SHP77 treated with DMSO at 0.1 percent for 48 hours (cell line): ENCODE measurements around the gene SMPD3.

Experiments
- DNase-seq: peaks from one replicate; lab custom pipeline; 2025; lab: John Stamatoyannopoulos, UW

SMPD3 gene

DNA sequence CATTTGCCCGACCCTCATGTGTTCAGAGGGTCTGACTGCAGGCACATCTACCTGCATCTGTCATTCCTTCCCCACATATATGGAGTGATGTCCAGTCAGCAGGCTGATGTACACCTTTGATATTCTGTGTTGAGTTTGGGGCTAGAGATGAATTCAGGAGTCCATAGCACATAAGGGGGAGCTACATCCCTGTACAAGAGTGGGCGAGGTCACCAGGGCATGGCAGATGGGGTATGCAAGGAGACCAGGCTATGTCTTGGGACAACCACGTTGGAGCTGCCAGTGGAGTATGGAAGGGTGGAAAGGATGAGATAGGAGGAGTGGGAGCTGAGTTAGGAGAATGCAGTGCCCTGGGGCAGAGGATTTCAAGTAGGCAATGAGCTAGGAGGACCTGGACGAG is 15.0 kb downstream of the SMPD3 start:
- no peak for DNase-seq

GRCh38 chr16:68432701-68433100 is 15.6 kb downstream of the SMPD3 start:
- DNase-seq: no peak

- no peak for DNase-seq
These were observed 19.0 kb downstream of the SMPD3 start for GRCh38 chr16:68429076-68429854.

- no peak for DNase-seq
These were observed 20.5 kb downstream of the SMPD3 start for GRCh38 chr16:68427649-68428303.

DNA sequence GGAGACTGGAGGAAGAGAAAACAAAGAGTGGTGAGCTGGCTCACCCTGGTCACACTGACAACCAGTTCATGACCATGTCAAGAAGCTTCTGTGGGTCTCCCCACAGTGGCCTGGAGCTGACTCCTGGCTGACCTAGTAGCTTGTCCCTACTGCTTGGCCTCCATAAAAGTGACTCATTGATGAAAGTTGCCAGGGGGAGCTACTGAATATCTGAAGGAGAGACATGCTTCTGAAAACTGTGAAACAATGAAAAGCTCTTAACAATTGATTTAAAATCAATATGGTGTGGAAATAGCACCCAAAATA is 22.0 kb downstream of the SMPD3 start:
- no peak for DNase-seq

DNA sequence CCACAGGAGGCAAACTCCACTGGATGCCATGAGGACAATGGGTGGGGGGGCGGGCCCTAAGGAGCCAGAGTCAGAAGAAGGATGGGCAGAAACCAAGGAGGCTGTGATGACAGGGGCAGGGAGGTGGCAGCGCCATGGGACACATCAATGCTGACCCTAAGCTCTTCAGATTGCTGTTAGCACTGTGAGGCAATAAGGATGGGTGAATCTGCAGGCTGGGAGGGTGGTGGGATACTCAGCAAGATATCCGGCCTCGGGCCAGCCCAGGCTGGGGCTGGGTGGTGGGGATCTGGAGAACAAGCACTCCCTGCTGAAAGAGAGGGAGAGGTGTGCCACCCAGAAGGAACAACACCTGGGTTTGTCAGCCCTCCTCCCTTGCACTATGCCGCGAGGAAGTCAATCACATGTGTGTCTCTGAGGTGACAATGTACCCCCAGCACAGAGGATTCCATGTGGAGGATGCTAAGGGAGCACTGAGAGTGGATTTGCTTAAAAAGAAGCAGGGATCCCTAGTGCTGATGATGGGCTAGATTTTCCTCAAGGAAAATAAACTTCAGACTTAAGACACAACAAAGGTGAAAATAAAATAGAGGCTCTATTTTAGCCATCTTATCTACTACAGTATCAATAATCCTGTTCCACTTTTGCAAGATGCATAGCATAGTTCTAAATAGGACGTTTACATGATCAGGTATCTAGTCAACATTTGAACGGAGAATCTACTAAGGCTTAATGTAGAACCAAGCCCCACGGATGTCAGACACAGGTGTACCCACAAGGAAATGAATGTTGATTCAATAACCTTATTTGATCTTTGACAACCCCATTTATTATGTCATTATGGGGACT is 22.6 kb downstream of the SMPD3 start:
- no peak for DNase-seq

GRCh38 chr16:68423771-68424170 is 24.5 kb downstream of the SMPD3 start:
- no peak for DNase-seq

DNA sequence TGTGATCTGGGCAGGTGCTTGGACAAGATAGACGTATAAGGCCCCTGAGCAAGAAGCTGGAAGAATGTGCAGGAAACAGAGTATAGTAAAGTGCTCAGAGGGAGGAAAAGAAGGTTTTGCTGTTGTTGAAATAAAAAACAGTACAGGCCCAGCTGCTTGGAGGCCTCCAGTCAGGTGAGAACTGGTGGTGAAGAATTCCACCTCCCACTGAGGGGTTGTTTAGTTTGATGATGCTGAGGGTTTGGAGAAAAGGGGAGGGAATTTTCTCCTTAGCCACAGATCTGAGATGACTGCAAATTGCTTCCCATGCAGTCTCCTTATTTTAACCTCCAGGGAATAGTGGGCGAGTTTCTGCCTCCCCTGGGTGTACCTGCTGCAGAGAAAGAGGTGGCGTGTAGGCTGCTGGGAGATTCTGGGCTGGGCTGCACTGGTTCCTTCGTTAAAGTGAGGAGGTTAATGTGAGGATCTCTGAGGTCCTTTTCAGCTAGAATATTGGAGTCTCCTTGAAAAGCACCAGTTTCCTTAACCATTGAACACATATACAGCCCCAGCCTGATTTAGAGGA is 25.8 kb downstream of the SMPD3 start:
- DNase-seq: no peak

DNA sequence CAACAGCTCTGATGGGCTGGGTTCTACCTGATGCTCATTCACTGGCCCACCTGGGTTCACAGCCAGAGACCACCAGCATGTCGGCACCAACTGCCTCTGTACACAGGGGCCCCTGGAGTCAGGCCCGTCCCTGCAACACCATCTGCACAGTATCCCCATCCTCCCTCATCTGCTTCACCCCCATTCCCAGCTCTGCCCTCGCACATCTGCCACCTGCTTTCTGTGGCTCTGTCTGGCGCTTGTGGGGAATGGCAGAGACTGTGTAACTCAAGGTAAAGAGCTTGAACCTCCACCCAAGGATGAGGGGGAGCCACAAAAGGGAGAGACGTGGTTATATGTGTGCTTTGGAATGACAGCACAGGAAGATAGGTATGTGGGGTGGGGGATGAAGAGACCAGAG is 27.2 kb downstream of the SMPD3 start:
- DNase-seq: no peak

DNA sequence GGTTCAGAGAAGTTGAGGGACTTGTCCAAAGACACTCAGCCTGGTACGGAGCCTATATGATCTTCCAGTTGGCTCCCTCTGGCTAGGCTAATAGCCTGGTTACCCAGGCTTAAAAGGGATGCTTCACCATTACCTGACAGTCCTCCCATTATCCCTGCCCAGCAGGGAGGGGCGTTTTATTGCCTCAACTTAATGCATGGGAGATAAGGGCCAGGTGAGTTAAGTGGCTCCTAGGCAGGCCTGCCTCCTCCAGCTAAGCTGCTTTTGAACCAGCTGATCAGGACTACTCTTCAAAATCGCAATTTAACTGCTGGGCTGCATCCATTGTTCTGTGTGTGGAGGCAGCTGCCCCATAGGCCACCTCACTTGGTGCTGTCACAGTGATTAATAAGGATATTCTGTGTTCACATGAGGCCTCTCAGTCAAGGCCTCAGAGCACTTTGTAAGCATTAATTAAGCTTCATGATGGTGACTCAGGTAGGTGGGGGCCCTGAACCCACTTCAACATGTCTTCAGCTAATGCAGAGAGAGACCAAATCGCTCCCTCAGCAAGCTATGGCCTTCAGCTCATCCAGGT is 27.9 kb downstream of the SMPD3 start:
- DNase-seq: no peak

DNA sequence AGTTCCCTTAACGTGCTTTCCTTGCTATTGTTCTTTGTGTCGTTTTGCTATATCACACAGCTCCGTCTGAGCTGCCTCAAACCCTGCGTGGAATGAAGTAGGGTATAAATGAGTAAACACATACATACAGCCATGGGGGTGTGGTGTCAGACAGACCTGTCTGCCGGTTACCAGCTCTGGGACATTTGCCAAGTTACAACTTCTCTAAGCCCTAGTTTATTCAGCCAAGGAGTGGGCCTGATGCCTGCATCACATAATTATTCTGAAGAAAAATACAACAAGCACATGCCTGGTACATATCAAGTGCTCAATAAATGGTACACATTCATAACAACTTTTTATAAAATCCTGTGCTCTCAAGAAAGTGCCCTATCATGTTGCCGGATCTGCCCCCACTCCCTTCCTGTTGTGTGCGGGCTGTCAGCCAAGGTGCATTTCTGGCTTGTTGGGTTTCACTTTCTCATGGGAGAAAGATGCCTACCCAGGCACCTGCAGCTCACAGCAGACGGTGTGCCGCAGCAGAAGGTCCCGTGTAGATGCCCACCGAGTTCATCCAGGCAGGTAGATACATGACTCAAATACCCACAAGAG is 30.5 kb downstream of the SMPD3 start:
- peak; percentile 48 for DNase-seq

DNA sequence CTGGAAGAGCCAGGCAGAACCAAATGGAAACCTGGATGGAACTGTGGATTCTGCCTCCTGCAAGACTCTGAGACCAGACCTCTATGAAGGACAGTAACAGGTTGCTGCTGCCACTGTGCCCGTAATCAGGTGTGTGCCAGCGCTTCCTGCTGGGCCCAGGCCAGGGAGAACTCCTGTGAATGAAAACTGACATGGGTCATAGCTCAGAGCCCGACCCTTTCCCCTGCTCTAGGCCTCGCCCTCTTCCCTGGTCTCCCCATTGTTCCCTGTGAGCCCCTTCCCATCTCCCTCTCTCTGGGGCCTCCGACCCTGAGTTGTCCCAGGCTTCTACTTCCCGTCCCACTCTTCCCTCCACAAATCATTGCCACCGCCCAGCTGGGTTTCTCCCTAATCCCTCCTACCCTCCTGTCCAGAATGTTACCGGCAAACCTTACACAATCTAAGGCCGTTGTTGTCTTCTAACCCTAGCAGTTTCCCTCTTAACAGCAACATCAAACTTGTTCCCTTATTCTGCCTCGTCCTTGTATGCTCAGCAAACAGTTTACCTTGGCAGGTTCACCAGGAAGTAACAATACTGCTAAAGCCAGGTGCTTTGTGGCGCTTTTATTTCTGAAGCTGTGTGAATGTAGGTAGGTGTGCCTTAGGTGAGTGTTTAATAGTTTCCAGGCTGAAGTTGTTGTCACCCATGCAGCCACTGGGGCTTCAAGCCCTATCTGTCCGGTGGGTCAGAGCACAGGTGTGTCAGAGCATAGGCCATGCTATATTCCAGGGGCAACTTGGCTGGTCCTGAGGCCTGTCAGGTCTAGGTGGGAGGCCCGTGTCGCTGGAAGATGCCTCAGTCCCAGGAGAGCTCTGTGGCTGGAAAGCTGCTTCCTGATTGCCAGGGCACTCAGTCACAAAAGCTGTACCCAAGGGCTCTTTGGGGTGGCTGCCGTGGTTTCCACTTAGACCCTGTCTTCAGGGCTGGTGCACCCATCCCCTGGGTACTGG is 32.0 kb downstream of the SMPD3 start:
- DNase-seq: no peak

DNA sequence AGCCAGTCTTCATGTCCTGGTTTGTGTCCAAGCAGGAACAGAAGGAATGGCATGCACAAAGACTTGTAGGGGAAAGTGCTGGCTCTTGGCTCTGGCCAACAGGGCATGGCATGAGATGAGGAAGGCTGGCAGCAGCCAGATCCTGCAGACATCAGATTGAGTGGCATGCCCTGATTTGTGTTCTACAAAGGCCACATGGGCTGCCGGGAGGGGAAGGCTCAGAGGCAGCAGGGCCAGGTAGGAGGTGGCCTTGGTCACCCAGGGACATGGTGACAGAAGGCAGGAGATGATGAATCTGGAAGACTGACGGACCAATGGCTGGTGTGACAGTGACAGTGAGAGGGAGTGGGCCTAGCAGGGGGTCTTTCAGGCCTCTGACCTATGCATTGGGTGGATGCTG is 33.7 kb downstream of the SMPD3 start:
- DNase-seq: no peak

DNA sequence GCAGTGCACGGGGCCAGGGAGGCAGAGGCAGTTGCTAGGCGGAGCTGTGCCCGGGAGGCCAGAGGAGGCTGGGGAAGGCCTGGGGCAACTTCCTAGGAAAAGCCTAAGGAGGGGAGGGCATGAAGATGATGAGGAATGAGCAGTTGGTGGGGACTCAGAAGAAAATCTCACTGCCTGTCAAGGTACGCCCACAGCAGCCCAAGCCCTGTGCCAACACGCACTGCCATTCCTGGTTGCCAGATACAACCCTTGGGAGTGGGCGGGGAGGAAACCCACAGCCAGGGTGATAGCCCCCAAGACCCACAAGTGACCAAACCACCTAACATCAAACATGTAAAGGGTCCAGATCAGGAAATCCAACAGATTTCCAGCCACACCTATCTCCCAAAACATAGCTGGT is 36.2 kb downstream of the SMPD3 start:
- DNase-seq: no peak

GRCh38 chr16:68411086-68411485 is 37.2 kb downstream of the SMPD3 start:
- no peak for DNase-seq

DNA sequence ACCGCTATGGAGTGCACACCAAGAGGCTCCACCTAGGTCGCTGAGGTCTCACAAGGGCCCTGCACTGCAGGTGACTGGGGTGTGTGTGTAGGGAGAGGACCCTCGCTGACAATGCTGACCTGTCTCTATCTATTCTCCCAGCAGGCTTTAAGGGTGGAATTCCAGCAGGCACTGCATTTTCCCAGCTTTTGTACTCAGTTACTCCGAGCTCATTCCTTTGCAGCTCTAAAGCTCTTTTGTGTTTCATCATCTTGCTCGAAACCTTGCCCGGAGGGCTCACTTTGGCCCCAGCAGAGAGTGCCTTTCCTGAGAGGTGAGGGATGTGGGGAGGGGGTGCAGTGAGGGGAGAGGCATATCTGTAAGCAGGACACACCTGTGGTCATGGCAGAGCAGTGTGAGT is 39.3 kb downstream of the SMPD3 start:
- no peak for DNase-seq

GRCh38 chr16:68408428-68408827 is 39.9 kb downstream of the SMPD3 start:
- DNase-seq: no peak

DNA sequence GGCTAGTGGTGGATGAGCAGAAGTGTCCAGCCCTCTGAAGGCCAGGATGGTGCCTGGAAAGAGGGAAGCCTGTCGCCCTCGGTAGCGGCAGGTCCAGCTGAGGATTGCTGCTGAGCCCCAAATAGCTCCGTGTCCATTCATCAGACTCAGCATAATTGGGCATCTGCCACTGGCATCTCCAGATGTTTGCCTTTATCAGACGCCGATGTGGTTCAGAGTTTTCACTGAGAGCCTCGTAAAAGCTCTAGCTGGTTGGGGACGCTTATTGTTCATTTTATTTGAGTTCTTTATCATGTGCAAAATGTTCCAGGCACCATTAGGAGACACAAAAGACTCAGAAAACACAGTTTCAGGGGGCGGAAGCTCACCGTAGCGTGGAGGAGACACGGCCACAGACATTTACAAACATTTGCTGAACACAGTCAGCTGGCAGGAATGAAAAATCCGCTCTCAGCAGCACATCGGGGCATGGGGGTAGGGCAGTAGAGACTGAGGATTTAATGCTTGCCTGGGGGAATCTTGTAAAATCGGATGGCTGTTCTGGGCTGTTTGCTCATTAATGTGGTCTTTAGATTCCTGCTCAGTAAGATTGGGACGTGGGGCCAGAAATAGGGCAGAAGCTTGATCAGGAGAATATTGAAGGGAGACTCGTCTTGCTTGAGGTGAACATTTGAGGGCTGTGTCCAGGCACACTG is 41.7 kb downstream of the SMPD3 start:
- DNase-seq: no peak

DNA sequence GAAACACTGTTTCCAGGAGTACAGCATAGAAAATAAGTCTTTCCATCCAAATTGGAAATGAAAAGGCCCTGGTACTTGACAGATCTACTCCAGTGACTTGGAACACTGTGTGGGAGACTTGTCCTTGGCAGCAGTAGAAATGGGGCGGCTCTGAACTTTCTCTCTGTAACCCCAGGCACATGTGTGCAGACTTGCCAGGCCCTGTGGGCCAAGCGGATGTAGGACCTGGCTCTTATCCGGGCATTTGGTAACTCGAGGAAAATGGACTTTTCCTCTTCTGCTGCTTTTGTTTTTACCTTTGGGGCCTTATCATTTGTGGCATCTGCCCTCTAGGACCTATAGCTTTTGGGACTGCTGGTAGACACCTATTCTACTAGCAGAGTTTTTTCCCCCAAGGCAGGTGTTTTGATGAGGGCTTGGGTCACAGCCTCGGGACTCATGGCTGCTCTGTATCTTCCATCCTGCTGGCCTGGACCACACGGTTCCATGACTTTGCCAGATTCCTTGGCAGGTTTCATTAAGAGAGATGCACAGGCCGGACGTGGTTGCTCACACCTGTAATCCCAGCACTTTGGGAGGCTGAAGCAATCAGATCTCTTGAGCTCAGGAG is 43.5 kb downstream of the SMPD3 start:
- DNase-seq: no peak

DNA sequence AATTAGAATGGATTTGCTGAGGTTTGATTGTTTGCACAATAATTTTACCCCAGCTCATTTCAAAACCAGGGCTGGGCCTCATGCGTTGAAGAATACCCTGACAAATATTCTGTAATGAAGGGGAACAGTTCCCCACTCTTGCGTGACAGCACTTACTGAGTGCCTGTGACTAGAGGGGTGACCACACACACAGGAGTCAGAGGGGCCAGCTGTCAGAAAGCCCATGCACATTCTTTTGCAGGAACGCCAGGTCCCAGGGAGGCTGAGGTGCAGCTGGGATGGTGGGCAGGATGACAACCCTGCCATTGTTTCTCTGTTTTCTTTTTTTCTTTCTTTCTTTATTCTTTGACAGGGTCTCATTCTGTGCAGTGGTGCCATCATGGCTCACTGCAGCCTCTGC is 44.6 kb downstream of the SMPD3 start:
- DNase-seq: no peak
